IMR-90 (cell line): ENCODE measurements around the gene JAKMIP3. TPM values are rescaled to one million over a fixed set of nuclear protein-coding genes. Genes with fewer than 3 reads are reported as not detected.

ENCODE experiments used
- ATAC-seq: fragments of 200-7000 bp; cut with Tn5 transposase; 2 replicates; pipeline ENCODE4 v1.9.1; 2020; ENCODE audit warnings: low read depth, mild to moderate bottlenecking, moderate library complexity
- BruUV-seq: library from RNA; stranded (reverse); fragments of 400-500 nt; replicated peaks from 2 replicates; lab custom pipeline; 2021; lab: Mats Ljungman, UMichigan
- CTCF ChIA-PET: fragments of 300-600 bp; formaldehyde crosslinking; extraction: SDS; loops from one replicate; lab custom pipeline; 2021; ENCODE audit warnings: antibody characterized with exemption; lab: Yijun Ruan, JAX
- POLR2A ChIA-PET: fragments of 300-600 bp; sonication (Branson Sonifier 250); formaldehyde crosslinking; loops from one replicate; lab custom pipeline; 2022; ENCODE audit warnings: antibody characterized with exemption; ENCODE audit not compliant: unreplicated experiment; lab: Charles Lee
- DNase-seq: peaks from one replicate; pipeline ENCODE4 v3.0.0; 2013
- H2AFZ ChIP-seq: replicated peaks from 2 replicates; pipeline ENCODE3; 2013; ENCODE audit warnings: low read length, mild to moderate bottlenecking; ENCODE audit not compliant: poor library complexity
- H2AK5ac ChIP-seq: 2 replicates; pipeline ENCODE4 v1.6.1; 2013; ENCODE audit warnings: low read depth, low read length, inconsistent platforms
- H2AK9ac ChIP-seq: replicated peaks from 2 replicates; pipeline ENCODE3; 2013; ENCODE audit warnings: mild to moderate bottlenecking, low read depth, low read length, moderate library complexity; ENCODE audit not compliant: poor library complexity
- H2BK120ac ChIP-seq: 2 replicates; pipeline ENCODE4 v1.6.1; 2013; ENCODE audit warnings: low read depth, low read length, inconsistent platforms
- H2BK15ac ChIP-seq: 3 replicates; pipeline ENCODE4 v1.6.1; 2013; ENCODE audit warnings: low read depth, low read length, inconsistent platforms
- H2BK20ac ChIP-seq: 2 replicates; pipeline ENCODE4 v1.6.1; 2013; ENCODE audit warnings: low read depth, mild to moderate bottlenecking, inconsistent platforms, low read length, moderate library complexity
- H2BK5ac ChIP-seq: 2 replicates; pipeline ENCODE4 v1.6.1; 2013; ENCODE audit warnings: mild to moderate bottlenecking, low read depth, low read length, inconsistent platforms; ENCODE audit not compliant: poor library complexity, severe bottlenecking
- H3K14ac ChIP-seq: replicated peaks from 2 replicates; pipeline ENCODE4 v1.6.1; 2013; ENCODE audit warnings: low read depth, low read length, inconsistent platforms
- H3K18ac ChIP-seq: 2 replicates; pipeline ENCODE4 v1.6.1; 2013; ENCODE audit warnings: low read depth, low read length, control low read depth
- H3K23ac ChIP-seq: 2 replicates; pipeline ENCODE4 v1.6.1; 2013; ENCODE audit warnings: low read depth, low read length, inconsistent platforms
- H3K27ac ChIP-seq: 2 replicates; pipeline ENCODE4 v1.5.1; 2013; ENCODE audit warnings: mild to moderate bottlenecking, control low read depth, low read length; ENCODE audit not compliant: insufficient read depth
- H3K27me3 ChIP-seq: 2 replicates; pipeline ENCODE4 v1.6.1; 2013; ENCODE audit warnings: low read length; ENCODE audit not compliant: control insufficient read depth, insufficient read depth
- H3K36me3 ChIP-seq: 2 replicates; pipeline ENCODE4 v1.6.1; 2013; ENCODE audit warnings: low read length, mixed read lengths; ENCODE audit not compliant: control insufficient read depth, insufficient read depth
- H3K4ac ChIP-seq: 2 replicates; pipeline ENCODE4 v1.6.1; 2013; ENCODE audit warnings: low read depth, low read length, inconsistent platforms
- H3K4me1 ChIP-seq: 2 replicates; pipeline ENCODE4 v1.6.1; 2013; ENCODE audit warnings: low read length, mixed read lengths; ENCODE audit not compliant: control insufficient read depth, insufficient read depth
- H3K4me2 ChIP-seq: 2 replicates; pipeline ENCODE4 v1.6.1; 2013; ENCODE audit warnings: low read depth, mild to moderate bottlenecking, control low read depth, low read length, moderate library complexity
- H3K4me3 ChIP-seq: 2 replicates; pipeline ENCODE4 v1.5.1; 2013; ENCODE audit warnings: low read depth, mild to moderate bottlenecking, control low read depth, low read length, moderate library complexity; ENCODE audit not compliant: insufficient read depth
- H3K56ac ChIP-seq: 2 replicates; pipeline ENCODE4 v1.6.1; 2013; ENCODE audit warnings: low read length, inconsistent platforms; ENCODE audit not compliant: insufficient read depth; ENCODE audit errors: extremely low read depth
- H3K79me1 ChIP-seq, 2 experiments: 2 replicates each; pipeline ENCODE4 v1.6.1; 2013; ENCODE audit warnings: low read length in 2 of 2, inconsistent platforms in 1 of 2, low read depth in 1 of 2
- H3K9ac ChIP-seq: 2 replicates; pipeline ENCODE4 v1.6.1; 2013; ENCODE audit warnings: low read depth, low read length, control low read depth
- H3K9me1 ChIP-seq: 2 replicates; pipeline ENCODE4 v1.6.1; 2013; ENCODE audit warnings: low read length, inconsistent platforms; ENCODE audit not compliant: insufficient read depth
- H3K9me3 ChIP-seq: 2 replicates; pipeline ENCODE4 v1.6.1; 2013; ENCODE audit warnings: low read length; ENCODE audit not compliant: control insufficient read depth, insufficient read depth
- H4K20me1 ChIP-seq: 2 replicates; pipeline ENCODE4 v1.6.1; 2013; ENCODE audit warnings: low read length, inconsistent platforms; ENCODE audit not compliant: insufficient read depth
- H4K5ac ChIP-seq: 2 replicates; pipeline ENCODE4 v1.6.1; 2013; ENCODE audit warnings: mild to moderate bottlenecking, low read depth, low read length, control low read depth
- H4K8ac ChIP-seq, 2 experiments: 2 replicates each; pipeline ENCODE4 v1.6.1; 2013; ENCODE audit warnings: low read depth in 2 of 2, low read length in 2 of 2, control low read depth in 1 of 2, inconsistent platforms in 1 of 2
- H4K91ac ChIP-seq: 2 replicates; pipeline ENCODE4 v1.6.1; 2013; ENCODE audit warnings: low read depth, low read length, inconsistent platforms; ENCODE audit not compliant: insufficient read depth
- BHLHE40 ChIP-seq: fragments of 150-350 bp; IDR thresholded peaks from 2 replicates; pipeline ENCODE4 v1.6.1; 2016; ENCODE audit warnings: mild to moderate bottlenecking, low read depth, low read length
- CEBPB ChIP-seq: IDR thresholded peaks from 2 replicates; pipeline ENCODE4 v1.6.1; 2012; ENCODE audit warnings: low read depth, low read length, improper control_type of control experiment
- CHD1 ChIP-seq: IDR thresholded peaks from 2 replicates; pipeline ENCODE4 v1.6.1; 2012; ENCODE audit warnings: low read depth, low read length, improper control_type of control experiment
- FOS ChIP-seq: fragments of 150-350 bp; IDR thresholded peaks from 2 replicates; pipeline ENCODE4 v1.6.1; 2016; ENCODE audit warnings: low read depth, low read length
- MAFK ChIP-seq: IDR thresholded peaks from 2 replicates; pipeline ENCODE4 v1.6.1; 2012; ENCODE audit warnings: low read depth, low read length, improper control_type of control experiment
- MAZ ChIP-seq: IDR thresholded peaks from 2 replicates; pipeline ENCODE4 v1.6.1; 2012; ENCODE audit warnings: low read depth, mild to moderate bottlenecking, low read length, improper control_type of control experiment, moderate library complexity, borderline replicate concordance
- MXI1 ChIP-seq: IDR thresholded peaks from 2 replicates; pipeline ENCODE4 v1.6.1; 2012; ENCODE audit warnings: low read depth, mild to moderate bottlenecking, low read length, moderate library complexity, borderline replicate concordance
- NFE2L2 ChIP-seq: fragments of 150-350 bp; IDR thresholded peaks from 2 replicates; pipeline ENCODE4 v1.6.1; 2016; ENCODE audit warnings: low read depth, mild to moderate bottlenecking, low read length
- POLR2A ChIP-seq: IDR thresholded peaks from 2 replicates; pipeline ENCODE4 v1.6.1; 2012; ENCODE audit warnings: mild to moderate bottlenecking, low read depth, low read length
- RAD21 ChIP-seq: IDR thresholded peaks from 2 replicates; pipeline ENCODE4 v1.6.1; 2012; ENCODE audit warnings: low read length, improper control_type of control experiment
- RCOR1 ChIP-seq: IDR thresholded peaks from 2 replicates; pipeline ENCODE4 v1.6.1; 2012; ENCODE audit warnings: mild to moderate bottlenecking, low read length, improper control_type of control experiment; ENCODE audit not compliant: insufficient replicate concordance
- RFX5 ChIP-seq: IDR thresholded peaks from 2 replicates; pipeline ENCODE4 v1.8.0; 2012; ENCODE audit warnings: low read depth, mild to moderate bottlenecking, low read length, moderate library complexity
- SMC3 ChIP-seq: fragments of 150-350 bp; IDR thresholded peaks from 2 replicates; pipeline ENCODE4 v1.6.1; 2016; ENCODE audit warnings: low read depth, mild to moderate bottlenecking, antibody characterized with exemption, low read length, moderate library complexity
- WGBS, 2 experiments: methylation state at CpG; one replicate each; pipeline versions ENCODE4 v1.1.5 to v1.1.7; 2013; ENCODE audit warnings: missing lambda C conversion rate in 2 of 2; ENCODE audit not compliant: insufficient read length in 1 of 2; ENCODE audit errors: extremely low coverage in 2 of 2; 5-methylcytosine and 5-hydroxymethylcytosine counted together
- dilution Hi-C: fragments of 300-500 bp; cut with HindIII; formaldehyde crosslinking; loops from one replicate; pipeline ENCODE4 v1.14.3; 2018; ENCODE audit warnings: low sequenced_read_pairs; ENCODE audit not compliant: unreplicated experiment
- in situ Hi-C: fragments of 300-500 bp; cut with MboI; formaldehyde crosslinking; loops from 3 replicates; pipeline ENCODE4 v1.14.3; 2019; ENCODE audit warnings: low sequenced_read_pairs, inconsistent platforms, mixed read lengths
- intact Hi-C: fragments of 100-400 bp; cut with micrococcal nuclease; formaldehyde crosslinking; loops from 2 replicates; pipeline ENCODE4 v1.10.0; 2022
- polyA plus RNA-seq, 3 experiments: library from polyadenylated mRNA; depleted of rRNA; stranded (reverse); fragments of >200 nt; gene quantifications; 2 replicates each; pipeline ENCODE4 v1.2.3, GENCODE V29; 2012; ENCODE audit warnings: low replicate concordance in 1 of 3
- total RNA-seq: library from RNA; depleted of rRNA; stranded (reverse); fragments of >200 nt; gene quantifications from 2 replicates; pipeline ENCODE4 v1.2.3, GENCODE V29; 2012
- TF ChIP-seq, protein P1 (sequence below): fragments of 150-350 bp; IDR thresholded peaks from 2 replicates; pipeline ENCODE4 v1.6.1; 2017; ENCODE audit warnings: mild to moderate bottlenecking, antibody characterized with exemption, low read length, low read depth
- TF ChIP-seq, protein P2 (sequence below): conservative IDR thresholded peaks from 2 replicates; pipeline ENCODE4 v1.5.1; 2012; ENCODE audit warnings: mild to moderate bottlenecking, low read depth, low read length, improper control_type of control experiment
- TF ChIP-seq, protein P3 (sequence below): fragments of 150-350 bp; IDR thresholded peaks from 2 replicates; pipeline ENCODE4 v1.6.1; 2016; ENCODE audit warnings: low read depth, mild to moderate bottlenecking, low read length, moderate library complexity, borderline replicate concordance

JAKMIP3 gene
- total and polyA plus RNA-seq, 2 of the 4 experiments (the other 2 are of a cell fraction), result under 0.01 to 0.22 TPM

DNA sequence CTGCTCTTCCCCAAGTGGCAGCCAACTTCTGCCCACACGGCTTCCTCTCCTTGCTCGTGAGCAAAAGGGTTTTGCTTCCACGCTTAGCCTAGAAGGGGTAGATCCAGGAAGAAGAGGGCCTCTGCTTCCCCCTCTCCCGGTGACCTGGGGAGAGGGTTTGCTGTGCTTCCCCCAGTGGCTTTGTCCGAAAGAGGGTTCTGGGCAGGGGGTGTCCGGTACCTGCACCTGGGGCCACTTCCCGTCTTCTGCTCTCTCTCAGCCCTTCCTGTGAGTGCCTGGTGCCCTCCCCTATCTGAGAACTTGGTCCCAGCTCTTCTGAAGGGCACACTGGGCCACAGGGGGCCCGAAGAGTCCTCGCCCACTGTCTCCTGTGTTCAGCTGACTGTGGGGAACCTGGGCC lies 11.3 kb downstream of the JAKMIP3 start:
- Histone ChIP-seq H2AK5ac (no peak overlapping the region), H4K91ac (no peak overlapping the region), H2BK120ac (no peak overlapping the region), H3K14ac (no peak overlapping the region), H3K23ac (no peak overlapping the region), H4K5ac (no peak overlapping the region), H3K9me1 (no peaks in the 10 kb centered on the region), H3K27ac (no peak overlapping the region), H3K27me3 (peaks cover 5% of the 10 kb centered on the region), H2AFZ (no peak overlapping the region), H3K9me3 (no peaks in the 10 kb centered on the region), H4K8ac (no peak overlapping the region), H3K79me1 (no peaks in the 10 kb centered on the region), H3K4me3 (no peak overlapping the region), H2BK5ac (no peak overlapping the region), H2BK20ac (no peak overlapping the region), H4K20me1 (no peaks in the 10 kb centered on the region), H3K9ac (no peak overlapping the region), H2AK9ac (no peak overlapping the region), H3K18ac (no peak overlapping the region), H3K36me3 (no peaks in the 10 kb centered on the region), H3K4me2 (no peak overlapping the region), H2BK15ac (no peak overlapping the region), H3K4me1 (no peaks in the 10 kb centered on the region), H3K4ac (no peak overlapping the region), H3K56ac (no peak overlapping the region)
- ChIA-PET POLR2A (no interaction called here), CTCF (no interaction called here)
- no CpG with 5 or more reads among the region's 9 CpGs for WGBS, 2 experiments
- no peak for DNase-seq
- in situ Hi-C loops (no loop called here), intact Hi-C loops (no loop called here), dilution Hi-C loops (no loop called here)
- TF ChIP-seq POLR2A (no peak), BHLHE40 (no peak), MXI1 (no peak), CEBPB (no peak), MAZ (no peak), NFE2L2 (no peak), RAD21 (no peak), FOS (no peak), RCOR1 (no peak), RFX5 (no peak), MAFK (no peak), SMC3 (no peak), CHD1 (no peak)
- TF ChIP-seq, protein P1, sequence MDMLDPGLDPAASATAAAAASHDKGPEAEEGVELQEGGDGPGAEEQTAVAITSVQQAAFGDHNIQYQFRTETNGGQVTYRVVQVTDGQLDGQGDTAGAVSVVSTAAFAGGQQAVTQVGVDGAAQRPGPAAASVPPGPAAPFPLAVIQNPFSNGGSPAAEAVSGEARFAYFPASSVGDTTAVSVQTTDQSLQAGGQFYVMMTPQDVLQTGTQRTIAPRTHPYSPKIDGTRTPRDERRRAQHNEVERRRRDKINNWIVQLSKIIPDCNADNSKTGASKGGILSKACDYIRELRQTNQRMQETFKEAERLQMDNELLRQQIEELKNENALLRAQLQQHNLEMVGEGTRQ, result no peak
- TF ChIP-seq, protein P2, sequence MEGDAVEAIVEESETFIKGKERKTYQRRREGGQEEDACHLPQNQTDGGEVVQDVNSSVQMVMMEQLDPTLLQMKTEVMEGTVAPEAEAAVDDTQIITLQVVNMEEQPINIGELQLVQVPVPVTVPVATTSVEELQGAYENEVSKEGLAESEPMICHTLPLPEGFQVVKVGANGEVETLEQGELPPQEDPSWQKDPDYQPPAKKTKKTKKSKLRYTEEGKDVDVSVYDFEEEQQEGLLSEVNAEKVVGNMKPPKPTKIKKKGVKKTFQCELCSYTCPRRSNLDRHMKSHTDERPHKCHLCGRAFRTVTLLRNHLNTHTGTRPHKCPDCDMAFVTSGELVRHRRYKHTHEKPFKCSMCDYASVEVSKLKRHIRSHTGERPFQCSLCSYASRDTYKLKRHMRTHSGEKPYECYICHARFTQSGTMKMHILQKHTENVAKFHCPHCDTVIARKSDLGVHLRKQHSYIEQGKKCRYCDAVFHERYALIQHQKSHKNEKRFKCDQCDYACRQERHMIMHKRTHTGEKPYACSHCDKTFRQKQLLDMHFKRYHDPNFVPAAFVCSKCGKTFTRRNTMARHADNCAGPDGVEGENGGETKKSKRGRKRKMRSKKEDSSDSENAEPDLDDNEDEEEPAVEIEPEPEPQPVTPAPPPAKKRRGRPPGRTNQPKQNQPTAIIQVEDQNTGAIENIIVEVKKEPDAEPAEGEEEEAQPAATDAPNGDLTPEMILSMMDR, result no peak
- TF ChIP-seq, protein P3, sequence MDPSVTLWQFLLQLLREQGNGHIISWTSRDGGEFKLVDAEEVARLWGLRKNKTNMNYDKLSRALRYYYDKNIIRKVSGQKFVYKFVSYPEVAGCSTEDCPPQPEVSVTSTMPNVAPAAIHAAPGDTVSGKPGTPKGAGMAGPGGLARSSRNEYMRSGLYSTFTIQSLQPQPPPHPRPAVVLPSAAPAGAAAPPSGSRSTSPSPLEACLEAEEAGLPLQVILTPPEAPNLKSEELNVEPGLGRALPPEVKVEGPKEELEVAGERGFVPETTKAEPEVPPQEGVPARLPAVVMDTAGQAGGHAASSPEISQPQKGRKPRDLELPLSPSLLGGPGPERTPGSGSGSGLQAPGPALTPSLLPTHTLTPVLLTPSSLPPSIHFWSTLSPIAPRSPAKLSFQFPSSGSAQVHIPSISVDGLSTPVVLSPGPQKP, result no peak
- no peak for ATAC-seq
- BruUV-seq, result no TSS peak
